GM18511 (cell line): ENCODE measurements around the gene RCOR1.

Experiments used
- ATAC-seq: cut with Tn5 transposase; IDR thresholded peaks from one replicate; pipeline ENCODE4 v1.9.1; 2021; ENCODE audit warnings: mild to moderate bottlenecking, moderate library complexity; ENCODE audit not compliant: unreplicated experiment

The RCOR1 gene

DNA sequence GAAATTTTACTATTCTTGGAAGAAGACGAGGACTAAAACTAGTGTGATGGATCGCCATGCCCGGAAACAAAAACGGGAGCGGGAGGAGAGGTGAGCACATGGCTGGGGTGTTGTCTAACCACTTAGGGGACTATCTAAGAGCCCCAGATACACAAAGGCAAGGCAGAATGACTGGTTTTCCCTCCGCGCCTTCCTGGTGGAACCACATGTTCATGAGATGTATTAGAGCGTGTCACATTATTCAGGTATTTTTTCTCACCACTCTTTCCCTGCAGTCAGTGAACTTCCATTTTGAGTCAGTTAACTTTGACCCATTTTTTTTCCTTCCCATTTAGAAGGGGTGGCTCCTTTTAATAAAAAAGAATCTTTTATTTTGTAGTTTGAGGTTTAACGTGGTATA lies 116.0 kb downstream of the RCOR1 start:
- peak; percentile 50 for ATAC-seq

GRCh38 chr14:102711207-102711606 lies 118.8 kb downstream of the RCOR1 start:
- no peak for ATAC-seq

DNA sequence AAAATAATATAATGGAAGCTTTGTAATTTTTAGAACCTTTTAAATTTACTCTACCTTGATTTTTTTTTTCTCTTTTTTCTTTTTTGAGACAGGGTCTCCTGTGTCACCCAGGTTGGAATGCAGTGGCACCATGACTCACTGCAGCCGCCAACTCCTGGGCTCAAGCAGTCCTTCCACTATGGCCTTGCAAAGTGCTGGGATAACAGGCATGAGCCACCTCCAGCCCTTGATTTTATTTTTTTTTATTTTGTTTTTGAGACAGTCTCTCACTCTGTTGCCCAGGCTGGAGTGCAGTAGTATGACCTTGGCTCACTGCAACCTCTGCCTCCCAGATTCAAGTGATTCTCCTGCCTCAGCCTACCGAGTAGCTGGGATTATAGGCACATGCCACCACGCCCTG lies 119.5 kb downstream of the RCOR1 start:
- no peak for ATAC-seq

GRCh38 chr14:102717276-102717675 lies 124.8 kb downstream of the RCOR1 start:
- no peak for ATAC-seq

- no peak for ATAC-seq
Observed at GRCh38 chr14:102722646-102723045, 130.2 kb downstream of the RCOR1 start.

DNA sequence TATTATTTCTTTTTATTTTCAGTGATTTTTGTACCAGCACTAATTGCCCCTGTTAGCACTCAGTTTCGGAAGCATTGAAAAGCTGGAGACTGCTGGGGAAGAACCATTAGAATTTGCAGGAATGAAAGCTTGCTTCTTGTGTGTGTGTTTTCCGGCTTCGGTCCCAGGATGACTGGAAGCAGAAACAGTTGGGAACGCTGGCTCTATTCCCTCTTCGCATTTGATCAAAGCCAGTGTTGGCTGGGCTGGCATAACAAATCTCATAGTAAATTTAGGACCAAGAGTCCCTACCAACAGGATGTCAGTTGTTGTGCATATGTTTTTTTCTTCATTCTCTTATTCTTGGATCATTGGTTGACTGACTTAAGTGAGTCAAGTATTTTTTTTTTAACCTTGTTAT lies 131.2 kb downstream of the RCOR1 start:
- no peak for ATAC-seq

DNA sequence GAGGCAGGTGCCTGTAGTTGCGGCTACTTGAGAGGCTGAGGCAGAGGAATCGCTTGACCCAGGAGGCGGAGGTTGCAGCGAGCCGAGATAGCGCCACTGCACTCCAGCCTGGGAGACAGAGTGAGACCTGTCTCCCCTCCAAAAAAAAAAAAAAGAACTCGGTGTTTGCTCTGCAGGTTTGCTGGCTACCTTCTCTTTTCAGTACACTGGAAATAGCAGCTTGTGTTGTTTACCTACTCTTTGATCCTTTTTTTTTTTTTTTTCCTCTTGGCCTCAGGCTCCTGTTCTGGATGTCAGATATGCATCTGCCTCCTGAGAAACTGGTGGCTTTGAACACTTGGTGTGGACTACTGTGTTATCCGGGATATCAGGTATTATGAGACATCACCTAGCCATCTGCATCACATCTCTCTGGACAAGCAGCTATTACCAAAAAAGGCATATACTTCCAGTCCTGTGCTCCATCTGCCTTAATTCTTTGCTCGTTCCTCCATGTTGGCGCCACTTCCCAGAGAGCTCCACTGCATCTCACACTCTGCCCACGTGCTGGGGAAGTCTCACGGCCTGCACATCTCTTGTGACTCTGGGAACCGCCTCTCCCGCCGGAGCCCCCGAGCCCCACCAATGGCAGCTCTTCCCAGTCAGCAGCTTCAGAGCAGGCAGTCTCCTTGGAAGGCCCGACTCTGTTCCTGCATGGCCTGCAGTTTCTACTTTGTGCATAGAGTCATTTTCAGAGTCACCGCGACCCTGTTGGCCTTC lies 133.9 kb downstream of the RCOR1 start:
- ATAC-seq, result no peak

DNA sequence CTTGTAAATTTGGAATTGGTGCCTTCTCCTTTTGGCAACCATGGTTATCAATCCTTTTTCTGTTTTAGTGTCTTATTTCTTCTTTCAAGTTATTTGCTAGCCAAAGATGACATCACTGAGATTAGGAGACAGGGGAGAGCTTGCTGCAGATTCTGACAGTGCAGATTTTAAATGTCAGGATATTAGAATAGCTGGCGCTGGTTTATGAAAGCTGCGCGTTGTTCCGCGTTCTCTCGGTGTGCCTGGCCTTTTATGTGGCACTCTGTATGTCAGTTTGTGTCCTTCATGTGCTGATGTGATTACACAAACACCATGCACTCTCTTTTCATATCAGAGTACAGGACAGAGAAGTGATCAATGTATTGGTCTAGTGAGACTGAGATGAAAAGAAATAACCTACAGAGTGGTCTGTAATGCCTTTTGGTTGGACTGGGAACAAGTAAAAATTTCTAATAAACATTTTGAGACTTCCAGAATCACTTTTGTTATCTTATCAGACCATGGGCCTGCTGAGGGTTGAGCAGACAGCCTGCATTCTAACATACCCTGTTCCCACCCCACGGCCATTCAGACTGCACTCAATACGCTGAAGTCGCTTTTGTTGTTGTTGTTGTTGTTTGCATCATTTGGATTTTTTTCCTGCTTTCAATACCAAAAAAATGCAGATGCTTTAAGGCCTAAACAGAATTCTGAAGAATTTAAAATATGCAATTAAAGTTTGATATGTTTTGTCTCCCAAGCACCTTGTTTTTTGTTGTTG lies 135.1 kb downstream of the RCOR1 start:
- no peak for ATAC-seq

GRCh38 chr14:102728501-102728900 lies 136.1 kb downstream of the RCOR1 start:
- ATAC-seq, result no peak

DNA sequence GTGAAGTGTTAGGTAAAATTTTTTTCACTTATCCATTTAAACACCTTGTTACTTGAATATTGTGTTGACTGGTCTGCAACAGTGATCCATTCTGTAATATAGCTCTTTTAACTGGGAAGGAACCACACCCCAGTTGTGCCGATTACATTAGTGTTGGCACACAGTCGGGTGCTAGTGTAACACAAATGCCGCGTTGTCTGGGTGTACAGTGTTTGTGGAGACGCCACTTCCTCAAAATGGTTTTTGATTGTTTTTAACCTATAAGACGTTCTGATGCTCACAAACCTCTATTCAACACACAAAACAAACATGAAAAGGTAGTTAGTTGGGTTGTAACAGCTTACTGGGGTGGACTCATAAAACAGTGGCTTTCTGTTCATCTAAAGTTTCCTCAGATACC lies 136.8 kb downstream of the RCOR1 start:
- ATAC-seq, result no peak

DNA sequence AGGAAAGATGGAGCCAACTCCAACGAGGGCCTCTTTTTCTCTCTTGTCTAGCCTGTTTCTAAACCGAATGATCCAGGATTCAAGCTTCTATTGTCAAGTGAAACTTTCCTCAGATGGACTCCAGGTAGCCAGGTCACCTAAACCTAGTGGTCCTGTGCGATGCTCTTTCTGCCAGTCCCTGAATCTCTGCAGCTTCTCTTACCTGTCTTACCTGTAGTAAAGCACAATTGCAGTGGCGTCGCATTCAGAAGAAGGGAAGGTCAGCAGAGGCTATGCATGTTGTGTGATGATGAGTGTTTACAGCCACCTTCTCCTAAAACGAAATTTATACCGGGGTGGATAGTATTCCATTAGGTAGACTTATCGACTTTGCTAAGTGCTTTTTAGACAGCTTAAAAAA lies 137.4 kb downstream of the RCOR1 start:
- ATAC-seq, result no peak

GRCh38 chr14:102731101-102731870 lies 138.8 kb downstream of the RCOR1 start:
- no peak for ATAC-seq

DNA sequence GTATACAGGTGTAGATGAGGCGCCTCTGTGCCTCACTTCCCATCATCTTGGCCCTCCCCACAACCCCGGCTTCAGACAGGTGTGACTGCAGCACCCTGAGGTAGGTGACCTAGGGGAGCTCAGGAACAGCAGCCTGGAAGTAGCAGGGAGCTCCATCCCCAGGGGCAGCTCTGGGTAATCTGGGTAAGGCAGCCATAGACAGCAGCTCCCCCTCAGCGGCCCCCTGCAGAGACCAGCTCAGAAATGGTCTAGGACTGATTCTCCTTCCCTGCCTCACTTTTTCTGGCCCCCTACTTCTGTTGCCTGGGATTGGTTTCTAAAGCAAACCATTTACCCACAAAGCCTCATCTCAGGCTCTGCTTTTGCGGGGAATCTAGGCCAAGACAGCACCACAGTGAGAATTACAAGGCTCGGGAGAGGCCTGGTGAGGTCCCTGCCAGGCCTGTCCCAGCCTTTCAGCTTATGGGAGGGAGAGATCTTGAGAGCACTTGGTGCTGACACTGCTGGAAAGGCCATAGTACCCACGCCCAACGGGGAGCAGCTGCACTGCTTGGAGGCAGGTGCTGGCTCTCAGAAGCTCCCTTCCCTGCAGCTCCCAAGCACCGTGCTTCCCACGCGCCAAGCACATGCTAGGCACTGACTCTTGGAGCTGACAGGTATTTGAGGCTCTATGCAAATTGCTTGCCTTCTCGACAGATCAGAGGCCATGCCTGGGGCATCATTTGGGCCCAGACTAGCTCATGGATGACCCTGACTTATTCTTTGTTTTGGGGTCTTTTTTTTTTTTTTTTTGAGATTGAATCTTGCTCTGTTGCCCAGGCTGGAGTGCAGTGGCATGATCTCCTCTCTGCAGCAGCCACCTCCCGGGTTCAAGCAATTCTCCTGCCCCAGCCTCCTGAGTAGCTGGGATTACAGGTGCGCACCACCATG lies 139.7 kb downstream of the RCOR1 start:
- ATAC-seq, result no peak

GRCh38 chr14:102732924-102733323 lies 140.5 kb downstream of the RCOR1 start:
- no peak for ATAC-seq

DNA sequence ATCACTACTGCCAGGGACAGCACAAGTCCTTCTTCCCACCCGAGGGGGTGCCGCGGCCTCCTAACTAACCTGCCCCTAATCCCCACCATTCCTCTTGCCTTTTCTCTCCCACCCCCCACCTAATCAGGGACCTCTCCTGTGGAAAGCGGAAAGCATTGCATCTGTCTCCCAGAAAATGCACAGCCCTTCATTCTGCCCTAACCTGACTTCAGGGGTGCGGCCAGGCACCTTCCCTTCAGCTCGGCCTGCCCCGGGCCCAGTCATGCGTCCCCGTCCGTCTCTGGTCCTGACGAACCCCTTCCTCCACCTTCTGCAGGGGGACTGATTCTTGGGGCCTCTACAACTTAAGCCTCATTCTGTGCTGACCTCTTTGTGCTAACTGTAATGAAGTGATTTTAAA lies 140.9 kb downstream of the RCOR1 start:
- no peak for ATAC-seq

- ATAC-seq, result no peak
Observed at GRCh38 chr14:102734436-102734835, 142.0 kb downstream of the RCOR1 start.

DNA sequence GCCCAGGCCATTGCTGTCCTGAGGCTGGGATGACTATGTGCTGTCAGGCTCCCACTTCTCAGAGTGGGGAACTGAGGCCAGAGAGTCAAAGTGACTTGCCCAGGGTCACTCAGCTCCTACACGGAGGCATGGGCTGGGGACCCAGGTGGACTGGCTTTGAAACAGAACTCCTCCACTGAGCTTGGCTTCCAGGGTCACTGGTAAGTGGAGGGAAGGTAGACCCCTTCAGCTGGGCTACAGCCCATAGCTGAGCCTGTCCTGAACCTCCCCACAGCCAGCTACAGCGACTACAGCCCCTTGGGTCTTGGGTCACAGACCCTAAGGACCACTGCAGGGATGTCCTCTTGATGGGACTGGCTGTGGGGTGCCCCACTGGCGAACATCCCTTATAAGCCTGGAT lies 144.5 kb downstream of the RCOR1 start:
- ATAC-seq, result no peak

- ATAC-seq, result no peak
Observed at GRCh38 chr14:102737402-102738372, 145.2 kb downstream of the RCOR1 start.

GRCh38 chr14:102738373-102739189 lies 146.1 kb downstream of the RCOR1 start:
- no peak for ATAC-seq
